Fibroblast of peridontal ligament (primary cell): ENCODE data around the gene UBE2Q1.
"Not testable (repeated sequence)": the region's sequence is repeated elsewhere in the genome, so short reads cannot be mapped to it uniquely, and the experiment has no call there.

Experiments
- DNase-seq: peaks from one replicate; pipeline ENCODE4 v3.0.0-alpha.2; 2010; ENCODE audit errors: extremely low read depth

Gene UBE2Q1

DNA sequence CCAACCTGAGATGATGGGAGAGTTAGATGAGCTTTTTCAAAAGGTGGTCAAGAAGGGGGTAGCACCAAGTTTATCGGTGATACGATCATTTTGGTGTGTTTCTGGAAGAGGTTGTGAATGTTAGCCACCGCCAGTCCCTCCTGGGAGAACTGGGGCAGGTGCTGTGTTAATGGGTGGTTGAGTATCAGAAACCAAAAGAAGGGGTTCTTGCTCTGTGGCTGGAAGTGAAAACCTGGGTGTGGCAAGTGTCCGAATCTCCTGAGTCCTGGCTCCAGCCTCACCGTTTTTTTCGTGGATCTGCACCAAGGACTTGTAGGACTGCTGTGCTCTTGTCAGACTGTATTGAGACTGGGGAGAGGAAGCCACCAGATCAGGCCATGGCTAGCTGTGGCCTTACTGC, 7.8 kb downstream of the UBE2Q1 start:
- DNase-seq, result no peak

DNA sequence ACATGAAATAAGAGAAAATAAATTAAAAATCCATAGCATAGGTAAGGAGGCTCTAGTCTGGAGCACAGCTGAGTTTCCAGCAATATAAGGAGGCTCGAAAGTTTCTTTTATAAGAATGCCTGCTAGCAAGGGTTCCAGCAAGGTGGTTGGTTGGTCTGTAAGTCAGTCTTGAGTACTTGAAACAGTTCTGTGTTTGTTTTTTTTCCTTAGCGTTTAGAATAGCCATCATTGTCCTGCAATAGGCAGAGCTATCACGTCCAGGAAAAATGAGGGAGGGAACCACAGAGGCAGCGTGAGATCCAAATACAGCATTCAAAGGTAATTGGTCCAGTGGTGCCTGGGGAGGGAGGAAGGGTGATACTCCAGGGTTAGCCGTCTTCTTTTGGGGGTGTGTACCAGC, 8.4 kb downstream of the UBE2Q1 start:
- no peak for DNase-seq

DNA sequence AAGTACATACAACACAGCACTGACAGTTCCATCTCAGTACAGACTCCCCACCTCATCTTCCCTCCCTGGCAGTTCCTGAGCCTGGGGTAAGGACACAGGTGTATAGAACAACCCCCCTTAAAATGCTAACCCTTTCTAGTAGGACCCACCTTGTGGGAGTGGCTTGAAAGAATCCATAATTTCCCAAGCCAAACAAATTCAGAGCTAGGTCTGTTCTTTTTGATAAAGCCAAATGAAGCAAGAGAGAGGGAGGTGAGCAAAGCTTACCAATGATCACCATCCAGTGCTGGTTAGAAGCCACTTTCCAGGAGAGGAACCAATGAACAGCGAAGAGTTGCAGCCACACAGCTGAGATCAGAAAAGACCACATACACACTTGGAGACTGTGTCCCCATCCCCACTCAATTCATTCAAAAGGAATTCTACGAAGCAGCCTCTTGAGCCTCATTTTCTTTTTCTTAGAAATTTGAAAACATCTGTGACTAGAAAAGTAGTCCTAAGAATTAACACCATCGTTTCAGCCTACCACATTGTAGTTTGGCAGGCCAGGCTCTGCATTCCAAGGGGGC, 9.2 kb downstream of the UBE2Q1 start:
- no peak for DNase-seq

DNA sequence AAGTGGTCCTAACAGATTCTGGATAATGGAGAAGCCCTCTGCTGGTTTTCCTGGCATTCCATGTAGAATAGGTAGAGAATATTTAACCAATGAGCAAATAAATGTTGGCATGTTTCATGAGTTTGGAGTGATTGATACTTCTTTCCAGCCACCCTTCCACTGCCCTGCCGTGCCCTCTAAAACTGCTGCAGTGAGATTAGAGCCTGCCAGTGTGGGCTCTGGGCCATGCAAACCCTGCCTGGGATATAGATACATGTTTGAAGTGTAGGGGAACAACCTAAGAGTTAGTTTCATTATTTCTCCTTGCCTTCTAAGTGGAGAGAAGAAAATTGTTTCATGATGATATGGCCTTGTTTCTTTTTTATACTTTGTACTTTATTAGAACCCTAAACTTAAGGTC, 10.4 kb downstream of the UBE2Q1 start:
- no peak for DNase-seq

DNA sequence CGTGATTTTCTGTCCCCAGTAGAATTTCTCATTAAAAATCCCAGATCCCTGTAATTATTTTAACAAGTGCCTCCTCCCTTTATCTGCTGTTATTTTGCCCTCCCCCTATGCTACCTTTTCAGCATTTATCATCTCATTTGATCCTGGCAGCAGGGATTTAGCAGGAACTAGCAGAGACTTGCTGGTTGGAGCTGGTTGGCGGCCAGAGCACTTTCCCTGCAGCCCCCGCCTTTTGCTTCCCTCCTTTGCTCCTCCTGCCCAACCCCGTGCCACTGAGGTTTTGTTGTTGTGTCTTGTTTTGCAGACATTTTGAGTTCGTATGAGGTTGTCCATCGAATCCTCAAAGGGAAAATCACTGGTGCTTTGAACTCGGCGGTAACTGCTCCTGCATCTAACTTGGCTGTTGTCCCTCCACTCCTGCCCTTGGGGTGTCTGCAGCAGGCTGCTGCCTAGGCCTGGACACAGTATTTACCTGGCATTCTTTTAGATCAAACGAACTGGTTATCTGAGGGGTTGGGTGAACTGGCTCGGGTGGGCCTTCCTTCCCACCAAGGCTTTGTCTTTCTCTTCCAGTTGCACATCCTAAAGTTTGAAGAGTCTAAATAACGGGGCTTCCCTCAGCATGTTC, 11.2 kb downstream of the UBE2Q1 start:
- DNase-seq, result no peak

DNA sequence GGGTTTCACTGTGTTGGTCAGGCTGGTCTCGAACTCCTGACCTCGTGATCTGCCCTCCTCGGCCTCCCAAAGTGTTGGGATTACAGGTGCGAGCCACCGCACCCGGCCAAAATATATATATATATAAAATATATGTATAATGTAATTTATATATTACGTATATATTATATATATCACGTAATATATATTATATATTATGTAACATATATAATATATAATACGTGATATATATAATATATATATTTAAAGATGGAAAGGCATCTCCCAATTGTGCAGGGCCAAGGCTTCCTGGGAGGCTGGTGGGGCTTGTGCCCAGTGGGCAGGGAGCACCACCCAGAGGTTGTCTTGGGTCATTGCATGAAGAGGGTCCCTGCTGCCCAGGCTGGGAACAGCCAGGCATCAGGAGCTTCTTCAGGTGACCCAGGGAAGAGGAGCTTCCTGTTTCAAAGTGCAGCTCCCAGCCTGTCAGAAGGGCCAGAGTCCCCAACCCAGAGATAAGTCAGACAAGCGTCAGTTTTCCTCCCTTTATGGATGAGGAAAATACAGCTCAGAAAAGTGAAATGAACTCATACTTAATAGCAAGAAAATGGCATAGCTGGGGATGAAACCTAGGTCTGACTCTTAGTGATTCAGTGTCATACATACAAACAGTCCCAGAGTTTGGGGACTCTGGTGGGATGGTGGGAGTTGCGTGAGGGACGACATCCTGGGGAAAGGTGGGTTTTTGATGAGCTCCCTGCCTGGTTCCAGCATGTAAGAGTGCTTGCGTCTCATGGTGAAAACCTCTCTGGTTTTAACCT, 12.0 kb downstream of the UBE2Q1 start:
- peak; percentile 63 for DNase-seq

DNA sequence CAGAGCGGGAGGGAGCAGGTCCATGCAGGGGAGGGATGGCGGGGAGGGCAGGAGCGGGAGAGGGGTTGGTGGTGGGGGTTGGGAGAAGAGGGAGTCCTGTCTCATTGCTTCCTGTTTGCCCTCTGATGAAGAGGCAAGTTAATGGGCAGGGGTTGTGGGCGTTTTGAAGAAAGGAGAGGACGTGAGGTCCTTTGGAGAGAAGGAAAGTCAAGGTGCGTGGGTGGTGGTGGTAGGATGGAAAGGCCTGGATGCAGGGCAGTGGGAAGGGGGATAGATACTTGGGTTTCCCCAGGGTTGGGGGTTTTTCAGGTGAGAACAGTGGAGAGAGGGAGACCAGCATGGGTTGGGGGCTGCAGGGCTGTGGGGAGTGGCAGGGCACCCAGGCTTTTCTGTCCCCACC, 17.2 kb downstream of the UBE2Q1 start:
- no peak for DNase-seq

DNA sequence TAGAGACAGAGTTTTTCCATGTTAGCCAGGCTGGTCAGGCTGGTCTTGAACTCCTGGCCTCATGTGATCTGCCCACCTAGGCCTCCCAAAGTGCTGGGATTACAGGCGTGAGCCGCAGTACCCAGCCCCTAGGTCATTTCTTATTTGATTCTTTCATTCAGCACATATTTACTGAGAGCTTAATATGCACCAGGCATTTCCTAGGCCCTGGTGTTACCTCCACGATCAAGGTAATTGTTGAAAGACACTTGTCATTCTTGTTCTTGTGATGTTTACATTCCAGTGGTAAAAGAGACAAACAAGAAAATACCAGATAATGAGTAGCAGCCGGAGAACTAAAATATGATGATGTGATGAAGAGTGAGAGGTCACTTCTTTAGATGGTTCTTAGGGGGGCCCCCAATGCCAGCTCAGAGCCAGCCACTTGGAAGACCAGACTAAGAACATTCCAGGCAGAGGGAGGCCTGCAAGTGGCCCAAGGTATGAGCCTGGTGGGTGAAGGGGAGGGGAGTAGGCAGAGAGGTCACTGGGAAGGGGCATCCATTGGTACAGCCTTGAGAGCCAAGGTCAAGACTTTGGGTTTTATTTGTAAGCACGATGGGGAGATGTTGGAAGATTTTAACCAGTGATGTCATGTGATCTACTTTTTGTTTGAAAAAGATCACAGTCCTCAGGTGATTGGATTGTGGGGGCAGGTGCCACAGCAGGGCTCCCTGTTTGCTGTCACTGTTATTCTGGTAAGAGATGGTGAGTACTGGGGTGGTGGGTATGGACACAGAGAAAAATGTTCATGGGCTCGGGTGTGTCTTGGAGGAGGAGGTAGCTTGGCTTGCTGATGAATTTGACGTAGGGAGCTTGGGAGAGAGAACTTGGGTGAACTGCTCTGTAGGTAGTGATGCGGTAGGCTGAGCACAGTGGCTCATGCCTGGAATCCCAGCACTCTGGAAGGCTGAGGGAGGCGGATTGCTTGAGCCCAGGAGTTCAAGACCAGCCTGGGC, 18.7 kb downstream of the UBE2Q1 start:
- DNase-seq, result no peak

DNA sequence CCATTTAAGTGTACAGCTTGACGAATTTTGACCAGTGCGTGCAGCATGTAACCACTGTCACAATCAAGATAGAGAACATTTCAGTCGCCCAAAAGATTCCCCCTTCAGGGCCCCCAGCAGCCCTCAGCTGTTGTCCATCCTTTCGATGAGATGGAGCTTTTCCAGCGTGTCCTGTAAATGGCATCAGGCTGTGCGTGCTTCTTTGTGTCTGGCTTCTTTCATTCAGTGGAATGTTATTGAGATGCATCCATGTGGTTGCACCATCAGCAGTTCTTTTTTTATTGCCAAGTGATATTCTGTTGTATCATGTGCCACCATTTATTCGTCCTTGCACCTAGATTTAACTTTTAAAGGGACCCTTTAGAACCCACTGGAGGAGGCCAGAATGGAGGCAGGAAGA, 21.9 kb downstream of the UBE2Q1 start:
- DNase-seq, result no peak

DNA sequence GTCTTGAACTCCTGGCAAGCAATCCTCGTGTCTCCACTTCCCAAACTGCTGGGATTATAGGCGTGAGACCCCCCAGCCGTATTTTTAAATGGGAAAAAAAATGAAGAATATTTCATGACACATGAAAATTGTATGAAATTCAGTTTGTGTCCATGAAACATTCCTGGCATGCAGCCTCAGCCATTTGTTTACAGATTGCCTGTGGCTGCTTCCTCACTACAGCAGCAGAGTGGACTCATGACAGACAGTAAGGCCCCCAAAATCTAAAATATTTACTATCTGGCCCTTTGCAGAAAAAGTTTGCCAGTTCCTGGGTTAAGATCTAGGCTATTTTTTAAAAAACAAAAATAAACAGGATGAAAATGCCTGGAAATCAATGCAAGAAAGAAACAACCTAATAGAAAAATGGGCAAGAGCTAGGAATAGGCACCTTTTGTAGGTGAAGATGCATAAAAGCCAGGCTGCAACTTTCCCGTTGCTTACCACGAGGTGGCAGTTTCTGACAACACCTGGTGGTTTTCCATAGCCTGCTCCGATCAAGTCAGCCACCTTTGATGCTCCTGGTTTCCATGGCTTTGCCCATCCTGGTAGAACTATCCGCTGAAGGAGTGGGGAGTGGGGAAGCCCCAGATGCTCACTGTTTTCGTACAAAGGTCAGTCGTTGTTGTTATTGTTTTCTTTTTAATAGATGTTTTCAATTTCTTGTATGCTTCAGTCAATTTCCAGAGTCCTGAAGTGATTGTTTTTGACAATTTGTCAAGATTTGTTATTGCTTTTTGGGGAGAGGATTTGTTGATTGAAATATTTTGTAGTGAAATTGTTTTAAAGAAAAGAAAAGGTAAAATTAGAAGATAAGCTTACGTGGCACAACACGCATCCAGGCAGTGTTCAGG, 24.3 kb downstream of the UBE2Q1 start:
- DNase-seq, result no peak

DNA sequence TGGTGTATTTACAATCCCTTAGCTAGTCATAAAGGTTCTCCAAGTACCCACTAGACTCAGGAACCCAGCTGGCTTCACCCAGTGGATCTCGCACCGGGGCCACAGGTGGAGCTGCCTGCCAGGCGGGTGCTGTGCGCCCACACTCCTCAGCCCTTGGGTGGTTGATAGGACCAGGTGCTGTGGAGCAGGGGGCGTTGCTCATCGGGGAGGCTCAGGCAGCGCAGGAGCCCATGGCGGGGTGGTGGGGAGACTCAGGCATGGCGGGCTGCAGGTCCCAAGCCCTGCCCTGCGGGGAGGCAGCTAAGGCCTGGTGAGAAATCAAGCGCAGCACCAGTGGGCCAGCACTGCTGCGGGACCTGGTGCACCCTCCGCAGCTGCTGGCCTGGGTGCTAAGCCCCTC, 26.5 kb downstream of the UBE2Q1 start:
- not testable (repeated sequence) for DNase-seq

DNA sequence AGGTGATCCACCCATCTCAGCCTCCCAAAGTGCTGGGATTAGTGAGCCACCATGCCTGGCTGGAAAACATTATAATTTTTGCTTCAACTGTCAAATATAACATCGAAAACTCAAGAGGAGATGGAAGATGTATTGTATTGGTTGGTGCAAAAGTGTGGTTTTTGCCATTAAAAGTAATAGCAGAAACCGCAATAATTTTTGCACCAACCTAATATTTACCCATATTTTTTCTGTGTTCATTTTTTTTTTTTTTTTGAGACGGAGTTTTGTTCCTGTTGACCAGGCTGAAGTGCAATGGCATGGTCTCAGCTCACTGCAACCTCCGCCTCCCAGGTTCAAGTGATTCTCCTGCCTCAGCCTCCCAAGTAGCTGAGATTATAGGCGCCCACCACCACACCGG, 29.2 kb downstream of the UBE2Q1 start:
- DNase-seq, result no peak

DNA sequence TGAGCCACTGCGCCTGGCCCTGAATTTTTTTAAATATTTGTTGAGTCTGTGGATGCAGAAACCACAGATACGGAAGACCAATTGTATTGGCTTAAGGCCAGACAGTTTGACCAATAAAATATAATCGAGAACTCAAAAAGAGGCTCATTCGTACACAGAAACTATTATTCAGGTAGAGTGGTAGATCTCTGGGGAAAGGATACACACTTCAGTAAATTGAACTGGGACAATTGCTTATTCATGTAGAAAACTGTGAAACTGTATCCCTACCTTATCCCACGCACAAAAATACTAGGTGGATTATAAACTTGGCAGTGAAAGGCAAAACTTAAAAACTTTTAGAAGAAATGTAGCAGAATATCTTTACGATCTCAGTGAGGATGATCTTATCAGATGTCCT, 31.3 kb downstream of the UBE2Q1 start:
- DNase-seq, result no peak

DNA sequence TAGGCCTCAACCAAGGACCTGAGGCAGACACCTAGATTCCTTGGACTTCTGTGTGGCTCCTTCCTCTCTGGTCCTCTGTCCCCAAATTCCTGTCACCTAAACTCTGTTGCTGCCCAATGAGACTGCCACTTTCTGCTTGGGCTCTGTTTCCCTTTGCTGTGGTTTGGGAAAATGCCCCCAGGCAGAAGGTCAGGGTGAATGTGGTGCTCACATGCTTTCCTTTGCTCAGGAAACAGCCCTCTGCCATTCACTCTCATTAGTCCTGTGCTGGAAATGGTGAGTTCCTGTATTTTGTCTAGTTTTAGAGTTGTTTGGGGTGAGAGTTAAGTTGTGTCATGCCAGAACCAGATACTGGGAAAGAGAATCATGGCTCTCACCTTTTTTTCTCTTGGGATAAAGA, 33.6 kb downstream of the UBE2Q1 start:
- DNase-seq, result no peak

DNA sequence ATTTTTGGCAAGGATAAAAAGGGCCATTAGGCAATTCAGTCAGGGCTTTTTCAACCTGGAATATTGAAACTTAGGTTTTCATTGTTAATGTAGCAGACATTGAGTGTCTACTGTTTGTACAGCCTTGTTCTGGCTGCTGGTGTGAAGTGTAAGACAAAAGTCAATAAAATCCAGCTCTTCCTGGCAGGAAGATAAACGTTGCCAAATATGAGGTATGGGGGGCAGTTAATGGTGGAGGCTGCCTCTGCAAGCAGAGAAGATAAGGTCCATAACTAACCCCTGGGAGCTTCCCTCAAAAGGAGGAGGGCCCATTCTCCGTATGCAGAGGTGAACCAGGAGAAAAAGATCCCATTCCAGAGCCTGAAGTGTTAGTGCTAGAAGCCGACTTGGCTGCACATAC, 36.8 kb downstream of the UBE2Q1 start:
- DNase-seq, result no peak

DNA sequence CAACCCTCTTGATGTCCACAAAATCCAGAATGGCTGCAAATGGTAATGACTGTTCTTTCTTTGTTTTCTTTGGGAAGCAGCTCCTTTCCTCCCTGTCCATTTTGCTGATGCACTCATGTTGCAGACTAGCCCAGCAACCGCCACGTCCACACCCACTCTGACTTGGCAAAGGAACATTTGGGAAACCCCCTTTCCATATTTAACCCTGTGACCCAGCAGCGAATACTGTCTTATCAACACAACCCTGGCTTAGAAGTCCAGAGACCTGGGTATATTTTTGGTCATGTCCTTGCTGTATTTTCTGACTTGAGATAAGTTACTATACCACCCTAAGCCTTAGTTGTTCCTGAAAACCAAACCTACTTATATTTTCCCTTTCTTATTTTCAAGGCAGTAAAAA, 38.1 kb downstream of the UBE2Q1 start:
- no peak for DNase-seq

DNA sequence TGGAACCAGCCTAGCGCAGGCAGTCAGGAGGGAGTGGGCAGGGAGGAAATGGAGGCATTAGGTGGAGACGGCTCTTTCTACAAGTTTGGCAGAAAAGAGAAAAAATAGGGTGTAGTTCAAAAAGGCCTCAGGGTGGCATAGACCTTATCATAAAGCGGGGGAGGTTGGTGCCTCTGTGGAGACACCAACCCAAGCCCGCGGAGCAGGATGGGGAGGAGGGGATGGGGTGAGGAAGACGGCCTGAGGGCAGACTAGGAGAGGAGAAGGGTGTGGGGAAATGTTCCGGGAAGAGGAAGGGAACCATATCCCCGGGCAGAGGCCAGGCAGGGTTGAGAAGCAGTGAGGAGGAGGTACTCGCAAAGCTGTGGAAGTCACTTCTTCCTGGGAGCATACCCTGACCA, 38.9 kb downstream of the UBE2Q1 start:
- no peak for DNase-seq

DNA sequence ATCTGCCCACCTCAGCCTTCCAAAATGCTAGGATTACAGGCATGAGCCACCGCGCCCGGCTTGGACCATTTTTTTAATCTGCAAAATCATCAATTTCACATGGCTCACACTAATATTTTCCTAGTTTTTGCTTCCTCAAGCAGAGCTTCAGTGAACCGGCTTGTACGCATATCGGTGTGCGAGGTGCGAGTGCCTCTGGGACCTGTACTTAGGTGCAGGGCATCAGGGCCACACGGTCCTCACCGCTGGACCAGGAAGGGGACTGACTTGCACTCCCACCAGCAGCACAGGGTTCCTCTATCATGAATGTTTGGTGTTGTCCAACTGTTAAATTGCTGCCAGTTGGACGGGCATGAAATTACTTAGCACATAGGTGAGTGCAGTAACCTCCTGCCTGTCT, 40.8 kb downstream of the UBE2Q1 start:
- DNase-seq, result no peak

DNA sequence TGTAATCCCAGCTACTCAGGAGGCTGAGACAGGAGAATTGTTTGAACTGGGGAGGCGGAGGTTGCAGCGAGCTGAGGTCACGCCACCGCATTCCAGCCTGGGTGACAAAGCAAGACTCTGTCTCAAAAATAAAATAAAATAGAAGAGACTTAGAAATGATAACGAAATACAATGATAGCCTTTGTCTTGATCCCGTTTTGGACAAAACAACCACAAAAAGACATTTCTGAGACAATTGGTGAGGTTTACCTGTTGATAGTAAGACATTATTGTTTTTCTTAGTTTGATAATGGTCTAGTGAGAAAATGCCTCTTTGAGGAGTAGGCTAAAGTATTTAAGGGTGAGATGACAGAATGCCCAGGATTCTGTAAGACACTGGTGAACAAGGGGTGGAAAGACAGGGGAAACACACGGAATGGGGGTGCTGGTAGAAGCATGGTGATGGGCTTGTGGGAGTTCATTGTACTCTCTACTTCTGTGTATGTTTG, 44.4 kb downstream of the UBE2Q1 start:
- DNase-seq, result no peak

DNA sequence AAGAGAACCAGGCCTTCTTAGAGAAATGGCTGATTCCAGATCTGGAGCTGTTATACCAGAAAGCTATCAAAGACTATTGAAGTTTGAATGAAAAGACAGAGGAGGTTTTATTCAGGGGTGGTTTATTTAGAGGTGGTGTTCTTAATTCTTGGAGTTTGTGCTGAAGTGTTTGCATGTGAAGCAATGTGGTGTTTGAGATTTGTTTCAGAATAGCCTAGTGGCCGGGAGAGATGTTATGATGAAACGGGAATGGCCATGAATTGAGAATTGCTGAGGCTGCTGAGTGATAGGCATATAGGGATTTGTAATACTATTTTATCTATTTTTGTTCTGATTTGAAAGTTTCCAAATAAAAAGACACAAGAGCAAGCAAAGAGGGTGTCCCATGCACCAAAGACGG, 45.7 kb downstream of the UBE2Q1 start:
- DNase-seq, result no peak

DNA sequence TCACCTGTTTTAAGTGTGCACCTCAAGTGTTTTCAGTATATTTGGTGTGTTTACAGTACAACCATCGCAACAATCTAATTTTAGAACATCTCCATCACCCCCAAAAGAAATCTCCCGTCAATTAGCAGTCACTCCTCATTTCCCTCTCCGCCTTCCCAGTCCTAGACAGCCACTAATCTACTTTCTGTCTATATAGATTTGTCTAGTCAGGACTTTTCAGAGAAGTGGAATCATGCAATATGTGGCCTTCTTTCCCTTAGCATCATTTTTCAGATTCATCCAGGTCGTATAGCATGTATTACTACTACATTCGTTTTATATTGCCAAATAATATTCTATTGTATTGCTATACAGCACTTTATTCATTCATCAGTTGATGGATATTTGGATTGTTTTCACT, 54.6 kb downstream of the UBE2Q1 start:
- DNase-seq, result no peak
